Measurements from ENCODE around the gene PIPOX. TPM values are rescaled to one million over a fixed set of nuclear protein-coding genes. Genes with fewer than 3 reads are reported as not detected.

The PIPOX gene
- total and polyA plus RNA-seq, 2 of the 13 experiments (the other 11 are each of a cell fraction or from before 2014, with no cell fraction given) = 87.3 to 154 TPM

DNA sequence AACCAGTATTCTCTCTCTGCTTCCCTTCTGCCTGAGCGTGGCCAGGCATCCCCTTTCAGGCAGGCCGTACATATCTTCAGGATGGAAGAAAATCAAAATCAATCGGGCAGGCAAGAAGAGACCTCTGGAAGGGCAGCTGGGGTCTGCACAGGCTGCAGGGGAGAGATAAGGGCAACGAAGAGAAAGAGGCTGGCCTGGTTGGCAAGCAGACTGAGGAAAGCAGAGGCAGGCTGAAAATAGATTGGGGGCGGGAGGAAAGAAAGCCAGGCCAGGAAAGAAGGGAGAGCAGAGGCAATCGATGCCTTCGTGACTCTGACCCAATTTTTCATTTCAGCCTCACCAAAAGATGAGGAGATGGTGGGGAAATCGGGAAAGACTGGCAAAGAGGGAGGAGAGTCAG is 18.1 kb downstream of the PIPOX start (continued):
- no peak for TF ChIP-seq GPN1 (CRISPR knock-in tag; IDR thresholded peaks at IDR 0.05; ENCODE audit: borderline replicate concordance)
- TF ChIP-seq, protein P1, sequence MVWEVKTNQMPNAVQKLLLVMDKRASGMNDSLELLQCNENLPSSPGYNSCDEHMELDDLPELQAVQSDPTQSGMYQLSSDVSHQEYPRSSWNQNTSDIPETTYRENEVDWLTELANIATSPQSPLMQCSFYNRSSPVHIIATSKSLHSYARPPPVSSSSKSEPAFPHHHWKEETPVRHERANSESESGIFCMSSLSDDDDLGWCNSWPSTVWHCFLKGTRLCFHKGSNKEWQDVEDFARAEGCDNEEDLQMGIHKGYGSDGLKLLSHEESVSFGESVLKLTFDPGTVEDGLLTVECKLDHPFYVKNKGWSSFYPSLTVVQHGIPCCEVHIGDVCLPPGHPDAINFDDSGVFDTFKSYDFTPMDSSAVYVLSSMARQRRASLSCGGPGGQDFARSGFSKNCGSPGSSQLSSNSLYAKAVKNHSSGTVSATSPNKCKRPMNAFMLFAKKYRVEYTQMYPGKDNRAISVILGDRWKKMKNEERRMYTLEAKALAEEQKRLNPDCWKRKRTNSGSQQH (CRISPR knock-in tag; IDR thresholded peaks at IDR 0.05; ENCODE audit: low read depth) = no peak
- TF ChIP-seq HNF1A (IDR thresholded peaks at IDR 0.05; ENCODE audit: low read depth) = no peak
- no peak for TF ChIP-seq HNF1A (CRISPR knock-in tag; IDR thresholded peaks at IDR 0.05; ENCODE audit: borderline replicate concordance)
- TF ChIP-seq, protein P2, sequence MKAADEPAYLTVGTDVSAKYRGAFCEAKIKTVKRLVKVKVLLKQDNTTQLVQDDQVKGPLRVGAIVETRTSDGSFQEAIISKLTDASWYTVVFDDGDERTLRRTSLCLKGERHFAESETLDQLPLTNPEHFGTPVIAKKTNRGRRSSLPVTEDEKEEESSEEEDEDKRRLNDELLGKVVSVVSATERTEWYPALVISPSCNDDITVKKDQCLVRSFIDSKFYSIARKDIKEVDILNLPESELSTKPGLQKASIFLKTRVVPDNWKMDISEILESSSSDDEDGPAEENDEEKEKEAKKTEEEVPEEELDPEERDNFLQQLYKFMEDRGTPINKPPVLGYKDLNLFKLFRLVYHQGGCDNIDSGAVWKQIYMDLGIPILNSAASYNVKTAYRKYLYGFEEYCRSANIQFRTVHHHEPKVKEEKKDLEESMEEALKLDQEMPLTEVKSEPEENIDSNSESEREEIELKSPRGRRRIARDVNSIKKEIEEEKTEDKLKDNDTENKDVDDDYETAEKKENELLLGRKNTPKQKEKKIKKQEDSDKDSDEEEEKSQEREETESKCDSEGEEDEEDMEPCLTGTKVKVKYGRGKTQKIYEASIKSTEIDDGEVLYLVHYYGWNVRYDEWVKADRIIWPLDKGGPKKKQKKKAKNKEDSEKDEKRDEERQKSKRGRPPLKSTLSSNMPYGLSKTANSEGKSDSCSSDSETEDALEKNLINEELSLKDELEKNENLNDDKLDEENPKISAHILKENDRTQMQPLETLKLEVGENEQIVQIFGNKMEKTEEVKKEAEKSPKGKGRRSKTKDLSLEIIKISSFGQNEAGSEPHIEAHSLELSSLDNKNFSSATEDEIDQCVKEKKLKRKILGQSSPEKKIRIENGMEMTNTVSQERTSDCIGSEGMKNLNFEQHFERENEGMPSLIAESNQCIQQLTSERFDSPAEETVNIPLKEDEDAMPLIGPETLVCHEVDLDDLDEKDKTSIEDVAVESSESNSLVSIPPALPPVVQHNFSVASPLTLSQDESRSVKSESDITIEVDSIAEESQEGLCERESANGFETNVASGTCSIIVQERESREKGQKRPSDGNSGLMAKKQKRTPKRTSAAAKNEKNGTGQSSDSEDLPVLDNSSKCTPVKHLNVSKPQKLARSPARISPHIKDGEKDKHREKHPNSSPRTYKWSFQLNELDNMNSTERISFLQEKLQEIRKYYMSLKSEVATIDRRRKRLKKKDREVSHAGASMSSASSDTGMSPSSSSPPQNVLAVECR (CRISPR knock-in tag; IDR thresholded peaks at IDR 0.05; ENCODE audit: borderline replicate concordance) = no peak
- TF ChIP-seq WIZ (CRISPR knock-in tag; IDR thresholded peaks at IDR 0.05) = no peak
- TF ChIP-seq NCOA1 (CRISPR knock-in tag; IDR thresholded peaks at IDR 0.05) = no peak
- no peak for TF ChIP-seq RFXANK (CRISPR knock-in tag; IDR thresholded peaks at IDR 0.05)
- no peak for TF ChIP-seq ZNF10 (CRISPR knock-in tag; IDR thresholded peaks at IDR 0.05; ENCODE audit: borderline replicate concordance, low read depth)
